NCI-H1417 treated with DMSO at 0.1 percent for 48 hours (cell line): ENCODE data around the gene PLPPR4.
"Not testable (repeated sequence)": the region's sequence is repeated elsewhere in the genome, so short reads cannot be mapped to it uniquely, and the experiment has no call there.

Experiments
- DNase-seq: peaks from one replicate; lab custom pipeline; 2025; lab: John Stamatoyannopoulos, UW

The PLPPR4 gene

GRCh38 chr1:99264201-99265021, at the start of gene PLPPR4:
PLPPR4 (plus strand) TSS chr1:99264492; CDS start chr1:99264594, 102 bp downstream.
- no peak for DNase-seq

GRCh38 chr1:99216956-99217355, 47.3 kb upstream of the PLPPR4 start:
- no peak for DNase-seq

GRCh38 chr1:99217599-99217998, 46.7 kb upstream of the PLPPR4 start:
- DNase-seq = no peak

GRCh38 chr1:99218572-99218971, 45.7 kb upstream of the PLPPR4 start:
- DNase-seq = no peak

GRCh38 chr1:99218999-99219398, 45.3 kb upstream of the PLPPR4 start:
- no peak for DNase-seq

GRCh38 chr1:99227056-99227897, 37.0 kb upstream of the PLPPR4 start:
- DNase-seq = no peak

GRCh38 chr1:99228153-99228552, 36.1 kb upstream of the PLPPR4 start:
- no peak for DNase-seq

- no peak for DNase-seq
These were observed 35.2 kb upstream of the PLPPR4 start for GRCh38 chr1:99229122-99229521.

- no peak for DNase-seq
These were observed 33.6 kb upstream of the PLPPR4 start for GRCh38 chr1:99230695-99231094.

- no peak for DNase-seq
These were observed 32.1 kb upstream of the PLPPR4 start for GRCh38 chr1:99232172-99232571.

GRCh38 chr1:99233446-99233845, 30.8 kb upstream of the PLPPR4 start:
- DNase-seq = no peak

GRCh38 chr1:99236756-99237155, 27.5 kb upstream of the PLPPR4 start:
- DNase-seq = no peak

- no peak for DNase-seq
These were observed 24.6 kb upstream of the PLPPR4 start for GRCh38 chr1:99239690-99240089.

GRCh38 chr1:99240621-99241020, 23.7 kb upstream of the PLPPR4 start:
- DNase-seq = no peak

- no peak for DNase-seq
These were observed 18.1 kb upstream of the PLPPR4 start for GRCh38 chr1:99246152-99246551.

- DNase-seq = no peak
These were observed 17.1 kb upstream of the PLPPR4 start for GRCh38 chr1:99247199-99247598.

- no peak for DNase-seq
These were observed 13.6 kb upstream of the PLPPR4 start for GRCh38 chr1:99250728-99251127.

- DNase-seq = no peak
These were observed 13.0 kb upstream of the PLPPR4 start for GRCh38 chr1:99251308-99251707.

- DNase-seq = no peak
These were observed 11.7 kb upstream of the PLPPR4 start for GRCh38 chr1:99252630-99253029.

- not testable (repeated sequence) for DNase-seq
These were observed 3.9 kb upstream of the PLPPR4 start for GRCh38 chr1:99260402-99260801.

GRCh38 chr1:99265124-99265523, 832 bp downstream of the PLPPR4 start:
- DNase-seq = no peak

- no peak for DNase-seq
These were observed 2.4 kb downstream of the PLPPR4 start for GRCh38 chr1:99266726-99267125.

- DNase-seq = no peak
These were observed 3.7 kb downstream of the PLPPR4 start for GRCh38 chr1:99268021-99268420.
